Measurements from ENCODE around the gene HPCAL1.
"Not testable (repeated sequence)": the region's sequence is repeated elsewhere in the genome, so short reads cannot be mapped to it uniquely, and the experiment has no call there.

The HPCAL1 gene

GRCh38 chr2:10448576-10449485, 146.1 kb downstream of the HPCAL1 start:
- DNase-seq = peak; percentile 98

- no peak for DNase-seq
Observed at GRCh38 chr2:10449486-10449831, 146.8 kb downstream of the HPCAL1 start.

DNA sequence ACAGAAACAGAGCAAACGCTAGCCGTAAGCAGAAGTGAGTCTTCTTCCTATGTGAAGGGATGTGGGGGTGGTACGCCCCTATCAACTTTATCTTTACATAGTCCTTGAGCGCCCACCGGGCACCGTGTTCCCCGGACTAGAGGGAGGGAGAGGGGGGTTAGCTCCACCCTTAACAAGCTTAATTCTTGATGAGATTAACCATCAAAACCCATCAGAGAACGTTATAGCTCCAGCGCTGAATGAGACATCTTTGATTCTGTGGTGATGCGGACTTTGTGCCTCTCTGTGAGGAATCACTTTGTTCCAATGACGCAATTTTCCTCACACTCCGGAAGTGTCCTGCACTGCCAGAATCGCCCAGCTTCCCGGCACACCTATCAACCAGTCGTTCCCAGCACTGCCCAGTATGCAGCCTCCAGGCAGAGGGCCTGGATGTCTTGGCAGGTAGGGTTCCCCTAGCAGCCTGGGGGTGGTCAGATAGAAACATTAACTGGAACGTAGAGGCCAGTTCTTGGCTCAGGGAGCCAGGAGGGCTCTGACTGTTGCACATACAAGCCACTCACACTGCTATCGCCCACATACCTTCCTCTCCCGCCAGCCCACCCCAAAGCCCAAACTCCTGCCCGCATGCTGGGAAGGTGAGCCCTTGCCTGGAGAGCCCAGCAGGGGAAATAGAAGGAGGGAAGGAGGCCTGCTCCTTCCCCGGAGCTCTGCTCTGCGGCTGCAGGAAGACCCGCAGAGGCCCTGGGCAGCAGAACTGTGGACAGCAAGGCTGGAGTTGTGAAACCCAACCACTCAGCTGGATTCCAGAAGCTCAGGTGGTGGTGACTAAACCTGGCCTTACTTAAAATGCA, 147.4 kb downstream of the HPCAL1 start:
- no peak for DNase-seq

DNA sequence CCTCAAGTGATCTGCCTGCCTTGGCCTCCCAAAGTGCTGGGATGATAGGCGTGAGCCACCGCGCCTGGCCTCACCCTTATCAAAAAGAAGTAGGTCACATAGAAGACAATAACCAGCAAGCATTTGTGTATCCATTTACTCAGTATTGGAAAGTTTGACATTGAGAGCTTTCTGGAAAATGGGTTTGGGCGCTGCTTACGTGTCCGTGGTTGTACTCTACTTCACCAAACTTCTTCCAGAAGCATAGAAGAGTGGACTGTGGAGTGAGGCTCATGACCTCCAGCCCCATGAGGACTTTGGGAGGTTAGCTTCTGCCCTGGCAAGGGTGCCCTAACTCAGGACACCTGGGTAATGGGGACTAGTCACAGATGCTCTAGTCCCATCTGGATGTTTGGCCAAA, 149.1 kb downstream of the HPCAL1 start:
- DNase-seq = no peak

DNA sequence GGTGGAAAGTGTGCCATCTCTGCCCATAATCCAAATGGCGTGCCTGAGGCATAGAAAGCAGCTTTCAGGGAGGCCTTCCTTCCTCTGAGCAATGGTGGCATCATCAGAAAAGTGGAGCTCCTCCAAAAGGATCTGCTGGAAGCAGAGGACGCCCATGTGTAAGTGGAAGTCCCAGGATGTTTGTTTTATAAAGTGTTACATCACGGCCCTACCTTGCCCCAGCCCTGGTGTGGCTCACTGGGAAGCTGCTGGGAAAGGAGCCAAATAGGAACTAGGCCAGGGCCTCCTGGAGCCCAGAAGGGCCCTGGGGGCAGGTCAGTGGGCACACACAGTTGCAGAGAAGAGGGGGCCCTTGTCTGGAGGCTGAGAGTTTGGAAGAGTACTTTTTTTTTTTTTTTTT, 149.6 kb downstream of the HPCAL1 start:
- no peak for DNase-seq

DNA sequence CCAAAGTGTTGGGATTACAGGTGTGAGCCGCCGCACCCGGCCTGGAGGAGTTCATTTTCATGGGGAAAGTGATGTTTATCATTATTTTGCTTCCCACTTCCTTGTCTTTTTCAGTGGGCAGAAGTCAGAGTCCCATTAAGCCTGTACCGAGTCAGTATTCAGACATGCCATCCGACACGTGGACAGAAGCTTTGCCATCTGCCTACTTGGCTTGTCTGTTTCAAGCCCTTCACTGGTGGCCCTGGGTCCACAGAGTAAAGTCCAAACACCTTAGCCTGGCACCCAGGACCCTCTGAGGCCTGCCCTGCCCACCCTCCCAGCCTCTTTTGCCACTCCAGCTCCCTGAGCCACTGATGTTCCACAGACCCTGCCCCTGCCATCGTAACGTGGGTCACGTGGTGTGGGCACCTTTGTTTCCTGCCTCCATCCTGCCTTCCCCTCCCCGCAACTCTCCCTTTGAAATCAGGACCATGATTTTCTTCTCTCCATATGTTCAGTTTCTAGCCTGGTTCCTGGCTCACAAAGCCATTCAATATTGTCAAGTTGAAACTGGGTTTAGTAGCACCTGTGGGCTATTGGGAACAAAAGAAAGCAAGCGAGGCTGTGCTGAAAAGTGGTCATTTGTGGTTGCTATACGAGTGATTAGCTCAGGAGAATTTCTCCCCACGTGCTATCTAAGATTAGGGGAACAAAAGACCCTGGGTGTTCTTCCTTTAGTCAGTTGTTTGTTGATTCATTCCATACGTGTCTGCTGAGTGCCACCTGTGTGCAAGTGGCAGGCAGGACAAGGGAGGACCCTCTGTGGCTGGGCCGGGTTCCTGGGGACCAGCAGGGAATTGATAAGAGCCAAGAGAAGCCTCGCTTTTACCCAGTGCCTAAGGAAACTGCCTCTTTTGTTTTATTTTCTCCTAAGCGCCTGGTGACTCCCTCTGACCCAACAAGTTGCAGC, 150.5 kb downstream of the HPCAL1 start:
- no peak for DNase-seq

GRCh38 chr2:10453905-10454298, 151.2 kb downstream of the HPCAL1 start:
- no peak for DNase-seq

- DNase-seq = no peak
Observed at GRCh38 chr2:10454505-10454904, 151.8 kb downstream of the HPCAL1 start.

DNA sequence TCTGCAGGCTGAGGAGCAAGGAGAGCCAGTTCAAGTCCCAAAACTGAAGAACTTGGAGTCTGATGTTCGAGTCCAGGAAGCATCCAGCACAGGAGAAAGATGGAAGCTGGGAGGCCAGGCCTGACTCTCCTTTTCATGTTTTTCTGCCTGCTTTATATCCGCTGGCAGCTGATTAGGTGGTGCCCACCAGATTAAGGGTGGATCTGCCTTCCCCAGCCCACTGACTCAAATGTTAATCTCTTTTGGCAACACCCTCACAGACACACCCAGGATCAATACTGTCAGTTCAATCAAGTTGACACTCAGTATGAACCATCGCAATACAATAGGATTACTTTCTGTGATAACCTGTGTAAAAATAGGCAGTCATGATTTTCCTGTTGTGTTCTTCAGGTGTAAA, 154.5 kb downstream of the HPCAL1 start:
- not testable (repeated sequence) for DNase-seq

- DNase-seq = no peak
Observed at GRCh38 chr2:10457846-10458598, 155.3 kb downstream of the HPCAL1 start.

DNA sequence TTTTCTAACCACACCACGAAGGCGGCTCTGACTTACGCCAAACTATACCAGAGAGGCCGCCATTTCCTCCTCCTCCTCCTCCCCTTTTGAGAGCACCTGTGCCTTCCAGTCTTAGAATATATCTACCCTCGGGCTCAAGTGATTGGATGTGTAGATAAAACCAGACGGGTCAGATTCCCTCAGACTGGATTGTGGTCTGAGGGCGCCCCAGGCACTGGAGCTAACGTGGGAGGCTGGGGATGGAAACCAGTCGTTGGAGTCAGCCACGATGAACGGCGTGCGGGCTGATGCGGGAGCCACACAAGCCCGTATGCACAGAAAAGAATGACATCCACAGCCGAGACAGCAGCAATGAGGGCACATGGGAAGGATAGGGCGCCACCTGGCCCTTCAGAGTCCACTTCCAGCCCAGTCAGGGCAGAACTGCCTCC, 157.7 kb downstream of the HPCAL1 start:
- peak; percentile 61 for DNase-seq

- DNase-seq = peak; percentile 21
Observed at GRCh38 chr2:10462178-10463083, 159.7 kb downstream of the HPCAL1 start.

DNA sequence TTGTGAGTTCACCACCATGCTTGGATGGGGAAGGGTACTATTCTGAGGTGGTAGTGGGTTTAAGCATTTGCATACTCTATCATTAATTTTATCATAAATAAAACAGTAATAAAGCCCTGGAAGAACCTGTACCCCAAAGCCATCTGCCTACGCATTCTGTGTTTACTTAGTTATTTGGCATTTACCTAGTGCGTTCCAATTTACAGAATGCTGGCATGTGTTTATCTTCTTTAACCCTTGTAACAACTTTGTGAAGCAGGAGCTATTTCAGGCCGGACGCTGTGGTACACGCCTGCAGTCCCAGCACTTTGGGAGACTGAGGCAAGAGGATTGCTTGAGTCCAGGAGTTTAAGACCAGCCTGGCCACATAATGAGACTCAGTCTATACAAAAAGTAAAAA, 163.2 kb downstream of the HPCAL1 start:
- no peak for DNase-seq

- peak; percentile 22 for DNase-seq
Observed at GRCh38 chr2:10466801-10467200, 164.1 kb downstream of the HPCAL1 start.

DNA sequence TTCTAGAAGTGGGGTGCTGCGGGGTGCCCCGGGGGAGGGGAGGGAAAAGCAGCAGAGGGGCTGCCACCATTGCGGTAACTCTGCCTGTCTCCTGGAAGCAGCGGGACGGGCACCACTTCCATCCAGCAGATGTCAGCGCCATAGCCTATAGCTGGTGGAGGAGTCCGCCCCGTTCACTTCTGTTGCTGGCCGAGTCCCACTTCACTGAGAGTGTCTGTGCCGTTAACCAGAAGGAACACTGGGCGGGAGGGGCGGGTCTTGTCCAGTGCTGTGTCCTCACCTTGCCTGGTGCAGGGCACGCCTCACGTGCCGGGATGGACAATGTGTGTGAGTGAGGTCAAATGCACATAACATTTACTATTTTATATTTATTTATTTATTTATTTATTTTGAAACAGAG, 164.7 kb downstream of the HPCAL1 start:
- DNase-seq = peak; percentile 53

DNA sequence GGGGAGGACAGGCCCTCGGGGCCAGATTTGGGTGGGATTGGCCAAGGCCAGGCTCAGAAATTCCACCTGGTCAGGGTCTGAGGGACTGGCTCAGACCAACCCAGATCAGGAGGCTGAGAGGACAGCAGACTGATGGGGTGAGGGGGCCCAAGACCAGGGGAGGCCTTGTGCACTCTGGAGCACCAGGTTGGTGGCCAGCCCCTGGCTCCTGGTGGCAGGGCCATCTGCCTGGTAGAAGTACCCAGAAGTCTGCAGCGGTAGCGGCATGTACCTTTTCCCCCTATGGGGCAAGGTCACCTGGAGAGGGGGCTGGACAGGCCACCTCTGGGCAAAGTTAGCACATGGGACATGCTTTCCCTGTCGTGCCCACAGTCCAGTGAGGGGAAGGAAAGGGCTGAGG, 166.6 kb downstream of the HPCAL1 start:
- DNase-seq = no peak

- DNase-seq = peak; percentile 10
Observed at GRCh38 chr2:10469955-10470608, 167.4 kb downstream of the HPCAL1 start.

- peak; percentile 60 for DNase-seq
Observed at GRCh38 chr2:10471046-10471571, 168.4 kb downstream of the HPCAL1 start.

DNA sequence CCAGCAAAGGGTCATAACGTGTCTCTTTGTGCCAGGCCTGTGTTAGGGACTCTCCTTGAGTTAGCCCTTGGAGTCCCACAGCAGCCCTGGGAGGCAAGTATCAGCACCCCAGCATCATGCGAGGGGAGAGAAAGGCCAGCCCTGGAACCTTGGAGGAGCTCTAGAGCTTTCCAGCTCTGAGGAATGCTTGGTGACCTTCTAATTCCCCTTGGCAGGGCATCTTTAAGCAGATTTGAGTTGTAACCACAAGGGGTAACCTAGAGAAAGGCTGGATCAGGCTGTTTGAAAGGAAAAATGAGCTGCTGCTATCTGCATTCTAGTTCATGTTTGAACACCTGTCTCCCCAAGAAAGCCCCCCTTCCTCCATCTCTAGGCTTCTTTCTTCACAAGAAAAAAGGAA, 169.3 kb downstream of the HPCAL1 start:
- DNase-seq = peak; percentile 39

GRCh38 chr2:10473121-10473756, 170.5 kb downstream of the HPCAL1 start:
- no peak for DNase-seq

Measured in activated effector memory CD4-positive, alpha-beta T cell treated with anti-CD3 and anti-CD28 coated beads, Interleukin-2, amount 50 U/mL, for 16 hours (primary cell).